Fibroblast of lung (primary cell): ENCODE results near the gene TRAP1. TPM values are rescaled to one million over a fixed set of nuclear protein-coding genes. Genes with fewer than 3 reads are reported as not detected.

Source experiments
- DNase-seq, 2 donors: peaks; one replicate each; pipeline versions ENCODE4 v3.0.0 to v3.0.0-alpha.2; 2010; ENCODE audit warnings: low read depth in 2 of 2
- H2AFZ ChIP-seq: 2 replicates; pipeline ENCODE4 v1.5.1; 2012; ENCODE audit warnings: low read length, control low read depth, inconsistent platforms
- H3K27ac ChIP-seq: 2 replicates; pipeline ENCODE4 v1.5.1; 2011; ENCODE audit warnings: low read length, control low read depth; ENCODE audit not compliant: insufficient read depth
- H3K27me3 ChIP-seq: 2 replicates; pipeline ENCODE4 v1.5.1; 2011; ENCODE audit warnings: mild to moderate bottlenecking, low read length; ENCODE audit not compliant: control insufficient read depth, insufficient read depth
- H3K36me3 ChIP-seq: 2 replicates; pipeline ENCODE4 v1.5.1; 2011; ENCODE audit warnings: low read length; ENCODE audit not compliant: control insufficient read depth, insufficient read depth
- H3K4me1 ChIP-seq: 2 replicates; pipeline ENCODE4 v1.5.1; 2011; ENCODE audit warnings: low read length; ENCODE audit not compliant: control insufficient read depth, insufficient read depth; ENCODE audit errors: extremely low read depth
- H3K4me2 ChIP-seq: 2 replicates; pipeline ENCODE4 v1.5.1; 2011; ENCODE audit warnings: low read length, control low read depth; ENCODE audit not compliant: insufficient read depth; ENCODE audit errors: extremely low read depth
- H3K4me3 ChIP-seq, 4 experiments: fragments of 200-600 bp in 1 of 4; sonication (generic) in 1 of 4; replicated peaks in 1 of 4; 2 replicates each; pipeline ENCODE4 v1.5.1; 2011 to 2016; ENCODE audit warnings: low read length in 4 of 4, low read depth in 3 of 4, mild to moderate bottlenecking in 3 of 4, control low read depth in 2 of 4, inconsistent platforms in 1 of 4, mixed read lengths in 1 of 4; ENCODE audit not compliant: insufficient read depth in 1 of 4; ENCODE audit errors: control extremely low read depth in 1 of 4
- H3K79me2 ChIP-seq: 2 replicates; pipeline ENCODE4 v1.5.1; 2012; ENCODE audit warnings: mild to moderate bottlenecking, low read length, inconsistent platforms; ENCODE audit not compliant: control insufficient read depth, insufficient read depth
- H3K9ac ChIP-seq: 2 replicates; pipeline ENCODE4 v1.5.1; 2011; ENCODE audit warnings: mild to moderate bottlenecking, low read length, control low read depth; ENCODE audit not compliant: insufficient read depth
- H3K9me3 ChIP-seq: 2 replicates; pipeline ENCODE4 v1.5.1; 2012; ENCODE audit warnings: low read depth, low read length; ENCODE audit not compliant: control insufficient read depth, insufficient read depth
- H4K20me1 ChIP-seq: 2 replicates; pipeline ENCODE4 v1.5.1; 2011; ENCODE audit warnings: low read length; ENCODE audit not compliant: control insufficient read depth, insufficient read depth; ENCODE audit errors: extremely low read depth
- CTCF ChIP-seq, 2 donors: IDR thresholded peaks in 1 of 2; conservative IDR thresholded peaks in 1 of 2; 1 replicate in 1 of 2; 2 replicates in 1 of 2; pipeline ENCODE4 v1.5.1; 2011 to 2012; ENCODE audit warnings: low read length in 2 of 2, control low read depth in 1 of 2, inconsistent platforms in 1 of 2, low read depth in 1 of 2, mild to moderate bottlenecking in 1 of 2
- EZH2 ChIP-seq: IDR thresholded peaks from 2 replicates; pipeline ENCODE4 v1.5.1; 2012; ENCODE audit warnings: low read length, control low read depth, mild to moderate bottlenecking; ENCODE audit errors: missing control alignments
- polyA plus RNA-seq, 2 donors: library from polyadenylated mRNA; depleted of rRNA in 1 of 2; stranded (reverse) in 1 of 2; unstranded in 1 of 2; fragments of >200 nt; gene quantifications; 2 replicates each; pipeline ENCODE4 v1.2.1, GENCODE V29; 2011 to 2012; ENCODE audit warnings: missing spikeins in 1 of 2
- total RNA-seq: library from RNA; depleted of rRNA; stranded (reverse); fragments of >200 nt; gene quantifications from 2 replicates; pipeline ENCODE4 v1.2.1, GENCODE V29; 2014

The TRAP1 gene
- total and polyA plus RNA-seq, 2 donors (not counting 1 experiment from before 2014, with no cell fraction given) = 52.1 to 97.8 TPM

GRCh38 chr16:3720418-3720817 lies 3.1 kb upstream of the TRAP1 start:
- no peak overlapping the region for H2AFZ ChIP-seq
- H3K27me3 ChIP-seq = no peaks in the 10 kb centered on the region
- no peak for TF ChIP-seq CTCF (conservative IDR thresholded peaks at IDR 0.05 in 1 of 2, IDR thresholded peaks at IDR 0.05 in 1 of 2; ENCODE audit: low read depth in 1 of 2, low read length in 2 of 2)
- TF ChIP-seq EZH2 = no peak
- H3K4me2 ChIP-seq = no peak overlapping the region
- H3K9me3 ChIP-seq = no peaks in the 10 kb centered on the region
- no peak for DNase-seq
- peaks cover 9% of the 10 kb centered on the region for H3K4me1 ChIP-seq
- no peak overlapping the region for H3K9ac ChIP-seq
- H3K36me3 ChIP-seq = no peaks in the 10 kb centered on the region
- no peak overlapping the region for H3K4me3 ChIP-seq
- H3K79me2 ChIP-seq = peaks cover 12% of the 10 kb centered on the region
- H3K27ac ChIP-seq = no peak overlapping the region
- no peaks in the 10 kb centered on the region for H4K20me1 ChIP-seq

- Histone ChIP-seq H3K27ac (no peak overlapping the region), H3K9me3 (no peaks in the 10 kb centered on the region), H3K27me3 (no peaks in the 10 kb centered on the region), H3K4me3 (no peak overlapping the region), H3K36me3 (peaks cover 4% of the 10 kb centered on the region), H3K4me1 (peaks cover 9% of the 10 kb centered on the region), H3K79me2 (peaks cover 19% of the 10 kb centered on the region), H3K9ac (no peak overlapping the region), H3K4me2 (no peak overlapping the region), H4K20me1 (no peaks in the 10 kb centered on the region), H2AFZ (no peak overlapping the region)
- no peak for DNase-seq
- TF ChIP-seq CTCF (conservative IDR thresholded peaks at IDR 0.05 in 1 of 2, IDR thresholded peaks at IDR 0.05 in 1 of 2; ENCODE audit: low read depth in 1 of 2, low read length in 2 of 2) (no peak), EZH2 (no peak)
Measured at GRCh38 chr16:3718628-3719027, 1.3 kb upstream of the TRAP1 start.

- H2AFZ ChIP-seq = peak overlapping the region; percentile 84
- DNase-seq = peak in 1 of 2 donors; percentile 3
- no peak for TF ChIP-seq EZH2
- TF ChIP-seq CTCF (conservative IDR thresholded peaks at IDR 0.05 in 1 of 2, IDR thresholded peaks at IDR 0.05 in 1 of 2; ENCODE audit: low read depth in 1 of 2, low read length in 2 of 2) = no peak
- no peaks in the 10 kb centered on the region for H3K9me3 ChIP-seq
- peak overlapping the region; percentile 99 for H3K4me2 ChIP-seq
- H3K27me3 ChIP-seq = no peaks in the 10 kb centered on the region
- peak overlapping the region; percentile 87 for H3K27ac ChIP-seq
- H3K36me3 ChIP-seq = peaks cover 8% of the 10 kb centered on the region
- H3K79me2 ChIP-seq = peaks cover 24% of the 10 kb centered on the region
- no peaks in the 10 kb centered on the region for H4K20me1 ChIP-seq
- peak overlapping the region; percentile 57 to 88 (median 66) for H3K4me3 ChIP-seq
- peak overlapping the region; percentile 81 for H3K9ac ChIP-seq
- peaks cover 9% of the 10 kb centered on the region for H3K4me1 ChIP-seq
Measured at GRCh38 chr16:3718019-3718391, 681 bp upstream of the TRAP1 start.
